ENCODE results near the gene CDHR2.
"Not testable (repeated sequence)": the region's sequence is repeated elsewhere in the genome, so short reads cannot be mapped to it uniquely, and the experiment has no call there.

CDHR2 gene

GRCh38 chr5:176575066-176575465 lies 25.9 kb downstream of the CDHR2 start:
- DNase-seq: no peak

GRCh38 chr5:176575488-176576422 lies 26.6 kb downstream of the CDHR2 start:
- no peak for DNase-seq

- no peak for DNase-seq
Observed at GRCh38 chr5:176577312-176578176, 28.4 kb downstream of the CDHR2 start.

GRCh38 chr5:176578391-176578808 lies 29.3 kb downstream of the CDHR2 start:
- peak; percentile 42 for DNase-seq

GRCh38 chr5:176579323-176579722 lies 30.2 kb downstream of the CDHR2 start:
- no peak for DNase-seq

- DNase-seq: no peak
Observed at GRCh38 chr5:176581361-176581760, 32.2 kb downstream of the CDHR2 start.

GRCh38 chr5:176583076-176583475 lies 33.9 kb downstream of the CDHR2 start:
- no peak for DNase-seq

GRCh38 chr5:176587398-176587797 lies 38.3 kb downstream of the CDHR2 start:
- no peak for DNase-seq

- no peak for DNase-seq
Observed at GRCh38 chr5:176588297-176588696, 39.2 kb downstream of the CDHR2 start.

GRCh38 chr5:176589039-176589769 lies 40.1 kb downstream of the CDHR2 start:
- no peak for DNase-seq

GRCh38 chr5:176590035-176590717 lies 41.0 kb downstream of the CDHR2 start:
- no peak for DNase-seq

- not testable (repeated sequence) for DNase-seq
Observed at GRCh38 chr5:176591667-176592066, 42.5 kb downstream of the CDHR2 start.

- DNase-seq: no peak
Observed at GRCh38 chr5:176592573-176592972, 43.4 kb downstream of the CDHR2 start.

GRCh38 chr5:176593273-176593869 lies 44.2 kb downstream of the CDHR2 start:
- DNase-seq: no peak

GRCh38 chr5:176594554-176594953 lies 45.4 kb downstream of the CDHR2 start:
- no peak for DNase-seq

GRCh38 chr5:176595386-176595943 lies 46.3 kb downstream of the CDHR2 start:
- no peak for DNase-seq

GRCh38 chr5:176596069-176596644 lies 47.0 kb downstream of the CDHR2 start:
- DNase-seq: no peak

- DNase-seq: peak; percentile 74
Observed at GRCh38 chr5:176596689-176597416, 47.7 kb downstream of the CDHR2 start.

GRCh38 chr5:176597417-176598389 lies 48.6 kb downstream of the CDHR2 start:
- no peak for DNase-seq
